ENCODE measurements around the gene TPSAB1. TPM values are rescaled to one million over a fixed set of nuclear protein-coding genes. Genes with fewer than 3 reads are reported as not detected.

The TPSAB1 gene
- total and polyA plus RNA-seq, 2 donors: 4.3 to 11.1 TPM

DNA sequence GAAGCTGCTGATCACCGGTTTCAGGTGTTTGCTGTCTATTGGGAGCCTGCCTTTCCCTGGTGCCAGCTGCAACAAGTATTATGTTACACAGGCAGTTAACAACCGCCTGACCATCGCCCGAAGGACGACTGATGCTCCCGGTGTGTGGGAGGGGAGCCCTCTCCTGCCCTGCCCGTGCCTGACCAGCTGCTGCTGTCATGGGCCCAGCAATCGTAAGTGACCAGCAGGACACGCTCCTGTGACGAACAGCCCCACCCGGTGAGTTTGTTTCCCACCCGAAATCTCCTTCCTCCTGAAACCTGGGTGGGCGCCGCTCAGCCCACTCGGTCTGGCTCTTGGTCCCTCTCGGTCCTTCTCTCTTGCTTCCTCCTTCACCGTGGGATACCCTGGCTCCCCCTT, 51.1 kb downstream of the TPSAB1 start:
- peaks cover 0 to 6% of the 10 kb centered on the region in 2 donors for H3K9me3 ChIP-seq (ENCODE audit: control insufficient read depth in 2 of 2, insufficient read depth in 1 of 2, low read length in 1 of 2)
- H3K4me3 ChIP-seq (ENCODE audit: low read length in 2 of 2): no peak overlapping the region
- peaks cover 26 to 81% of the 10 kb centered on the region in 2 donors for H3K27me3 ChIP-seq (ENCODE audit: control insufficient read depth in 2 of 2, insufficient read depth in 1 of 2, low read length in 1 of 2)
- WGBS: 59% methylated on average over 17 of the region's 17 CpGs
- H3K36me3 ChIP-seq (ENCODE audit: control insufficient read depth in 2 of 2, insufficient read depth in 2 of 2, low read length in 1 of 2): no peaks in the 10 kb centered on the region
- H3K4me1 ChIP-seq (ENCODE audit: control insufficient read depth in 2 of 2, insufficient read depth in 2 of 2, low read length in 2 of 2): peaks cover 0 to 2% of the 10 kb centered on the region in 2 donors
- H3K27ac ChIP-seq (ENCODE audit: low read depth in 1 of 2, low read length in 1 of 2): no peak overlapping the region
- DNase-seq (ENCODE audit: low read depth in 6 of 9, low spot score in 9 of 9): no peak

Other genes with a start within 250 kb of the TPSAB1 start
- gene SSTR5, start 168.0 kb upstream of the TPSAB1 start, total RNA-seq: not detected
- gene SSTR5, start 168.0 kb upstream of the TPSAB1 start, polyA plus RNA-seq: not detected
- not detected for gene C1QTNF8, start 144.5 kb upstream of the TPSAB1 start, total RNA-seq
- gene C1QTNF8, start 144.5 kb upstream of the TPSAB1 start, polyA plus RNA-seq: 0.05 TPM
- 0.61 TPM for gene CACNA1H, start 87.6 kb upstream of the TPSAB1 start, total RNA-seq
- 2.6 TPM for gene CACNA1H, start 87.6 kb upstream of the TPSAB1 start, polyA plus RNA-seq
- gene TPSG1, start 15.4 kb upstream of the TPSAB1 start, total RNA-seq: not detected
- gene TPSG1, start 15.4 kb upstream of the TPSAB1 start, polyA plus RNA-seq: 0.14 TPM
- 0.71 TPM for gene TPSB2, start 10.5 kb upstream of the TPSAB1 start, total RNA-seq
- 15.5 TPM for gene TPSB2, start 10.5 kb upstream of the TPSAB1 start, polyA plus RNA-seq
- 0.14 TPM for gene TPSD1, start 15.4 kb downstream of the TPSAB1 start, total RNA-seq
- gene TPSD1, start 15.4 kb downstream of the TPSAB1 start, polyA plus RNA-seq: 1.1 TPM
- gene UBE2I, start 68.9 kb downstream of the TPSAB1 start, total RNA-seq: 58.5 TPM
- gene UBE2I, start 68.9 kb downstream of the TPSAB1 start, polyA plus RNA-seq: 105 TPM
- gene BAIAP3, start 92.9 kb downstream of the TPSAB1 start, total RNA-seq: 0.52 TPM
- 5.4 TPM for gene BAIAP3, start 92.9 kb downstream of the TPSAB1 start, polyA plus RNA-seq
- gene TSR3, start 111.2 kb downstream of the TPSAB1 start, total RNA-seq: 38.7 TPM
- gene TSR3, start 111.2 kb downstream of the TPSAB1 start, polyA plus RNA-seq: 46.8 TPM
- 27.8 TPM for gene GNPTG, start 111.2 kb downstream of the TPSAB1 start, total RNA-seq
- gene GNPTG, start 111.2 kb downstream of the TPSAB1 start, polyA plus RNA-seq: 61.3 TPM
- gene UNKL, start 174.0 kb downstream of the TPSAB1 start, total RNA-seq: 10.5 TPM
- 21.9 TPM for gene UNKL, start 174.0 kb downstream of the TPSAB1 start, polyA plus RNA-seq
- 20.6 TPM for gene UQCC4, start 180.0 kb downstream of the TPSAB1 start, total RNA-seq
- 24.4 TPM for gene UQCC4, start 180.0 kb downstream of the TPSAB1 start, polyA plus RNA-seq
- gene PERCC1, start 190.4 kb downstream of the TPSAB1 start, total RNA-seq: not detected
- gene PERCC1, start 190.4 kb downstream of the TPSAB1 start, polyA plus RNA-seq: 0.07 TPM
- 0.71 TPM for gene CCDC154, start 203.9 kb downstream of the TPSAB1 start, total RNA-seq
- gene CCDC154, start 203.9 kb downstream of the TPSAB1 start, polyA plus RNA-seq: 14.0 TPM
- gene CLCN7, start 234.3 kb downstream of the TPSAB1 start, total RNA-seq: 17.5 TPM
- gene CLCN7, start 234.3 kb downstream of the TPSAB1 start, polyA plus RNA-seq: 78.5 TPM
- 0.05 TPM for gene PTX4, start 248.2 kb downstream of the TPSAB1 start, total RNA-seq
- gene PTX4, start 248.2 kb downstream of the TPSAB1 start, polyA plus RNA-seq: 0.05 TPM

Data from thymus (tissue), 11 donors.